CD4-positive, alpha-beta T cell (primary cell): ENCODE data around the gene COBL. TPM values are rescaled to one million over a fixed set of nuclear protein-coding genes. Genes with fewer than 3 reads are reported as not detected.

Experiments used
- ATAC-seq: fragments of 200-7000 bp; cut with Tn5 transposase; one replicate; pipeline ENCODE4 v1.10.0; 2022; ENCODE audit warnings: mild to moderate bottlenecking; ENCODE audit not compliant: poor library complexity
- CTCF ChIA-PET: fragments of 350-600 bp; sonication (Branson Sonifier 250); formaldehyde crosslinking; loops from one replicate; lab custom pipeline; 2021; ENCODE audit warnings: antibody characterized with exemption, inconsistent platforms; lab: Charles Lee
- POLR2A ChIA-PET: fragments of 350-600 bp; sonication (Branson Sonifier 250); formaldehyde crosslinking; loops from one replicate; lab custom pipeline; 2021; ENCODE audit warnings: antibody characterized with exemption, inconsistent platforms; lab: Charles Lee
- DNase-seq, 14 experiments: peaks; one replicate each; pipeline ENCODE4 v3.0.0-alpha.2; 2013 to 2020; ENCODE audit warnings: mixed read lengths in 2 of 14
- H3K27ac ChIP-seq, 2 donors: one replicate each; pipeline versions ENCODE4 v1.5.1 to v1.7.0; 2013; ENCODE audit warnings: low read length in 2 of 2, low read depth in 1 of 2, mild to moderate bottlenecking in 1 of 2
- H3K27me3 ChIP-seq, 2 experiments: 1 replicate in 1 of 2; 2 replicates in 1 of 2; pipeline versions ENCODE4 v1.6.1 to v1.7.0; 2013; ENCODE audit warnings: low read length in 2 of 2, control low read depth in 1 of 2, mild to moderate bottlenecking in 1 of 2, moderate library complexity in 1 of 2; ENCODE audit not compliant: insufficient read depth in 2 of 2, control insufficient read depth in 1 of 2
- H3K36me3 ChIP-seq: one replicate; pipeline ENCODE4 v1.6.1; 2013; ENCODE audit warnings: low read length, control low read depth; ENCODE audit not compliant: insufficient read depth
- H3K4me1 ChIP-seq: one replicate; pipeline ENCODE4 v1.6.1; 2013; ENCODE audit warnings: low read length, control low read depth; ENCODE audit not compliant: insufficient read depth
- H3K4me3 ChIP-seq: one replicate; pipeline ENCODE4 v1.5.1; 2013; ENCODE audit warnings: mild to moderate bottlenecking, low read length, moderate library complexity
- H3K9me3 ChIP-seq, 2 experiments: 1 replicate in 1 of 2; 2 replicates in 1 of 2; pipeline versions ENCODE4 v1.6.1 to v1.7.0; 2013; ENCODE audit warnings: low read length in 2 of 2, mild to moderate bottlenecking in 2 of 2, control low read depth in 1 of 2, moderate library complexity in 1 of 2; ENCODE audit not compliant: control insufficient read depth in 1 of 2, insufficient read depth in 1 of 2
- H3K27ac Mint-ChIP-seq: one replicate; pipeline ENCODE4 v1.8.0; 2020; ENCODE audit warnings: mixed read lengths
- H3K27me3 Mint-ChIP-seq: one replicate; pipeline ENCODE4 v1.8.0; 2021; ENCODE audit warnings: mixed read lengths
- H3K36me3 Mint-ChIP-seq: one replicate; pipeline ENCODE4 v1.8.0; 2021; ENCODE audit warnings: low read depth, mixed read lengths
- H3K4me1 Mint-ChIP-seq: one replicate; pipeline ENCODE4 v1.8.0; 2021; ENCODE audit warnings: low read depth, mixed read lengths
- H3K4me3 Mint-ChIP-seq: one replicate; pipeline ENCODE4 v1.8.0; 2020; ENCODE audit warnings: mild to moderate bottlenecking, mixed read lengths
- H3K9me3 Mint-ChIP-seq: one replicate; pipeline ENCODE4 v1.8.0; 2020; ENCODE audit warnings: mixed read lengths
- CTCF ChIP-seq: fragments of 200-600 bp; IDR thresholded peaks from one replicate; pipeline ENCODE4 v1.8.0; 2022; ENCODE audit warnings: antibody characterized with exemption, mild to moderate bottlenecking
- intact Hi-C, 2 experiments: fragments of 100-400 bp; cut with DNase I in 1 of 2; cut with micrococcal nuclease in 1 of 2; formaldehyde crosslinking; loops; one replicate each; pipeline versions ENCODE4 v1.15.1 to v1.9.0; 2023 to 2025; cut with DNase I, micrococcal nuclease
- total RNA-seq, 174 experiments: library from RNA in 2 of 174; stranded (reverse) in 2 of 174; gene quantifications; one replicate each; pipeline ENCODE4 v1.2.3 and lab custom pipeline; 2021 to 2026

Gene COBL
- total RNA-seq, 2 experiments from 2014 or later, result not detected

GRCh38 chr7:51274001-51274400 lies 42.6 kb downstream of the COBL start:
- Mint-ChIP-seq H3K4me1 (no peaks in the 10 kb centered on the region), H3K36me3 (no peaks in the 10 kb centered on the region), H3K27me3 (no peaks in the 10 kb centered on the region), H3K4me3 (no peak overlapping the region), H3K9me3 (no peaks in the 10 kb centered on the region), H3K27ac (no peak overlapping the region)
- ATAC-seq (no peak), DNase-seq (no peak)
- no peak for TF ChIP-seq CTCF
- POLR2A ChIA-PET, result no interaction called here
- Histone ChIP-seq H3K4me1 (no peaks in the 10 kb centered on the region), H3K9me3 (no peaks in the 10 kb centered on the region), H3K27me3 (no peaks in the 10 kb centered on the region), H3K36me3 (no peaks in the 10 kb centered on the region), H3K27ac (no peak overlapping the region), H3K4me3 (no peak overlapping the region)
- CTCF ChIA-PET, result no interaction called here
- intact Hi-C loops, result no loop called here

GRCh38 chr7:51273360-51273759 lies 43.2 kb downstream of the COBL start:
- H3K27ac ChIP-seq, result no peak overlapping the region
- DNase-seq, result no peak
- no peaks in the 10 kb centered on the region for H3K36me3 ChIP-seq
- H3K27ac Mint-ChIP-seq, result no peak overlapping the region
- no peak for TF ChIP-seq CTCF
- H3K4me3 ChIP-seq, result no peak overlapping the region
- ATAC-seq, result no peak
- intact Hi-C loops, result no loop called here
- H3K9me3 Mint-ChIP-seq, result no peaks in the 10 kb centered on the region
- no peaks in the 10 kb centered on the region for H3K4me1 ChIP-seq
- no peaks in the 10 kb centered on the region for H3K27me3 ChIP-seq
- H3K4me3 Mint-ChIP-seq, result no peak overlapping the region
- H3K4me1 Mint-ChIP-seq, result no peaks in the 10 kb centered on the region
- no peaks in the 10 kb centered on the region for H3K36me3 Mint-ChIP-seq
- CTCF ChIA-PET, result no interaction called here
- POLR2A ChIA-PET, result no interaction called here
- H3K9me3 ChIP-seq, result no peaks in the 10 kb centered on the region
- no peaks in the 10 kb centered on the region for H3K27me3 Mint-ChIP-seq

- no peaks in the 10 kb centered on the region for H3K9me3 ChIP-seq
- CTCF ChIA-PET, result no interaction called here
- Mint-ChIP-seq H3K9me3 (no peaks in the 10 kb centered on the region), H3K4me1 (no peaks in the 10 kb centered on the region), H3K27ac (no peak overlapping the region), H3K27me3 (no peaks in the 10 kb centered on the region), H3K4me3 (no peak overlapping the region), H3K36me3 (no peaks in the 10 kb centered on the region)
- no peak for TF ChIP-seq CTCF
- intact Hi-C loops, result no loop called here
- no peak overlapping the region for H3K27ac ChIP-seq
- no peak overlapping the region for H3K4me3 ChIP-seq
- ATAC-seq, result no peak
- no peak for DNase-seq
- H3K36me3 ChIP-seq, result no peaks in the 10 kb centered on the region
- no peaks in the 10 kb centered on the region for H3K27me3 ChIP-seq
- no peaks in the 10 kb centered on the region for H3K4me1 ChIP-seq
- POLR2A ChIA-PET, result no interaction called here
Measured at GRCh38 chr7:51270965-51271364, 45.6 kb downstream of the COBL start.
